Measurements from ENCODE around the gene CNDP1. TPM values are rescaled to one million over a fixed set of nuclear protein-coding genes. Genes with fewer than 3 reads are reported as not detected.

CNDP1 gene
- total RNA-seq, 4 donors from 2014 or later = not detected

GRCh38 chr18:74577019-74577418 lies 42.7 kb downstream of the CNDP1 start:
- Histone ChIP-seq H3K4me1 (no peaks in the 10 kb centered on the region), H3K27me3 (peaks cover 0 to 33% (median 0%) of the 10 kb centered on the region in 4 donors), H3K36me3 (no peaks in the 10 kb centered on the region), H3K27ac (no peak overlapping the region), H3K4me3 (no peak overlapping the region), H3K9me3 (no peaks in the 10 kb centered on the region)
- DNase-seq = no peak
- intact Hi-C loops (cut with DNase I) = no loop called here
- no peak for TF ChIP-seq CTCF (IDR thresholded peaks at IDR 0.05)
- TF ChIP-seq POLR2A (IDR thresholded peaks at IDR 0.05) = no peak
- 36 to 53% methylated on average over 5 of the region's 5 CpGs for WGBS, 2 donors

GRCh38 chr18:74579496-74580065 lies 45.3 kb downstream of the CNDP1 start:
- H3K36me3 ChIP-seq = no peaks in the 10 kb centered on the region
- no peaks in the 10 kb centered on the region for H3K9me3 ChIP-seq
- WGBS, 2 donors = 31 to 39% methylated on average over 7 to 8 of the region's 8 CpGs
- H3K27ac ChIP-seq = no peak overlapping the region
- no peak overlapping the region for H3K4me3 ChIP-seq
- no peaks in the 10 kb centered on the region for H3K4me1 ChIP-seq
- no peak for DNase-seq
- intact Hi-C loops (cut with DNase I) = no loop called here
- TF ChIP-seq CTCF (IDR thresholded peaks at IDR 0.05) (no peak), POLR2A (IDR thresholded peaks at IDR 0.05) (no peak)
- peaks cover 0 to 43% (median 0%) of the 10 kb centered on the region in 4 donors for H3K27me3 ChIP-seq

- no peak overlapping the region for H3K4me3 ChIP-seq
- H3K36me3 ChIP-seq = no peaks in the 10 kb centered on the region
- H3K27ac ChIP-seq = no peak overlapping the region
- no peaks in the 10 kb centered on the region for H3K4me1 ChIP-seq
- H3K9me3 ChIP-seq = no peaks in the 10 kb centered on the region
- WGBS, 2 donors = 67 to 69% methylated on average over 6 of the region's 6 CpGs
- TF ChIP-seq CTCF (IDR thresholded peaks at IDR 0.05) (no peak), POLR2A (IDR thresholded peaks at IDR 0.05) (no peak)
- peaks cover 0 to 42% (median 0%) of the 10 kb centered on the region in 4 donors for H3K27me3 ChIP-seq
- intact Hi-C loops (cut with DNase I) = no loop called here
- DNase-seq = no peak
Measured at GRCh38 chr18:74582642-74583041, 48.3 kb downstream of the CNDP1 start.

GRCh38 chr18:74587441-74587840 lies 53.1 kb downstream of the CNDP1 start:
- TF ChIP-seq POLR2A (IDR thresholded peaks at IDR 0.05) (no peak), CTCF (IDR thresholded peaks at IDR 0.05) (no peak)
- Histone ChIP-seq H3K4me3 (no peak overlapping the region), H3K27me3 (peaks cover 0 to 15% (median 0%) of the 10 kb centered on the region in 4 donors), H3K4me1 (no peaks in the 10 kb centered on the region), H3K27ac (no peak overlapping the region), H3K9me3 (no peaks in the 10 kb centered on the region), H3K36me3 (no peaks in the 10 kb centered on the region)
- intact Hi-C loops (cut with DNase I) = no loop called here
- no peak for DNase-seq
- 71 to 83% methylated on average over 8 of the region's 8 CpGs for WGBS, 2 donors

- no peaks in the 10 kb centered on the region for H3K4me1 ChIP-seq
- no peak overlapping the region for H3K27ac ChIP-seq
Measured at GRCh38 chr18:74589021-74589420, 54.7 kb downstream of the CNDP1 start.

More at GRCh38 chr18:74589021-74589420, 54.7 kb downstream of the CNDP1 start:
- TF ChIP-seq CTCF (IDR thresholded peaks at IDR 0.05) (no peak), POLR2A (IDR thresholded peaks at IDR 0.05) (no peak)
- Histone ChIP-seq H3K4me3 (no peak overlapping the region), H3K9me3 (no peaks in the 10 kb centered on the region), H3K36me3 (peaks cover 0 to 16% (median 0%) of the 10 kb centered on the region in 3 donors), H3K27me3 (peaks cover 0 to 5% (median 0%) of the 10 kb centered on the region in 4 donors)
- intact Hi-C loops (cut with DNase I) = no loop called here
- no peak for DNase-seq
- 50 to 71% methylated on average over 4 to 6 of the region's 6 CpGs for WGBS, 2 donors
